ENCODE results near the gene ARID4B.

Gene ARID4B

GRCh38 chr1:235157150-235157549 lies 170.8 kb downstream of the ARID4B start:
- DNase-seq = no peak

GRCh38 chr1:235156740-235157139 lies 171.2 kb downstream of the ARID4B start:
- DNase-seq = no peak

GRCh38 chr1:235156265-235156664 lies 171.7 kb downstream of the ARID4B start:
- no peak for DNase-seq

- no peak for DNase-seq
These were observed 175.7 kb downstream of the ARID4B start for GRCh38 chr1:235152235-235152634.

- DNase-seq = no peak
These were observed 176.9 kb downstream of the ARID4B start for GRCh38 chr1:235151033-235151432.

GRCh38 chr1:235149824-235150223 lies 178.2 kb downstream of the ARID4B start:
- DNase-seq = no peak

- DNase-seq = no peak
These were observed 180.7 kb downstream of the ARID4B start for GRCh38 chr1:235147269-235147668.

- DNase-seq = no peak
These were observed 182.3 kb downstream of the ARID4B start for GRCh38 chr1:235145639-235146038.

GRCh38 chr1:235142991-235143390 lies 185.0 kb downstream of the ARID4B start:
- no peak for DNase-seq

GRCh38 chr1:235139315-235139714 lies 188.7 kb downstream of the ARID4B start:
- no peak for DNase-seq

GRCh38 chr1:235138821-235139220 lies 189.2 kb downstream of the ARID4B start:
- DNase-seq = no peak

- no peak for DNase-seq
These were observed 191.9 kb downstream of the ARID4B start for GRCh38 chr1:235136111-235136510.

- no peak for DNase-seq
These were observed 193.8 kb downstream of the ARID4B start for GRCh38 chr1:235134171-235134570.

GRCh38 chr1:235133086-235133485 lies 194.9 kb downstream of the ARID4B start:
- no peak for DNase-seq

- DNase-seq = no peak
These were observed 196.0 kb downstream of the ARID4B start for GRCh38 chr1:235131961-235132360.

GRCh38 chr1:235130766-235131270 lies 197.2 kb downstream of the ARID4B start:
- no peak for DNase-seq

- no peak for DNase-seq
These were observed 198.0 kb downstream of the ARID4B start for GRCh38 chr1:235129774-235130570.

- DNase-seq = peak; percentile 95
These were observed 199.3 kb downstream of the ARID4B start, which contains the start of gene TOMM20 for GRCh38 chr1:235128456-235129328. TSS of gene TOMM20 (minus strand) at chr1:235128837. CDS start at chr1:235128715, 122 bp downstream.

GRCh38 chr1:235127732-235128455 lies 200.1 kb downstream of the ARID4B start:
- DNase-seq = no peak

GRCh38 chr1:235127203-235127602 lies 200.8 kb downstream of the ARID4B start:
- DNase-seq = no peak

GRCh38 chr1:235124665-235125064 lies 203.3 kb downstream of the ARID4B start:
- DNase-seq = no peak

GRCh38 chr1:235124111-235124510 lies 203.9 kb downstream of the ARID4B start:
- DNase-seq = no peak

- DNase-seq = no peak
These were observed 205.6 kb downstream of the ARID4B start for GRCh38 chr1:235122348-235122747.
